NK-92 (cell line): ENCODE results near the gene CHCT1.

ENCODE experiments used
- DNase-seq: peaks from one replicate; lab custom pipeline; 2025; ENCODE audit not compliant: unreplicated experiment; lab: John Stamatoyannopoulos, UW

The CHCT1 gene

GRCh38 chr17:60439501-60439900 is 17.2 kb downstream of the CHCT1 start:
- no peak for DNase-seq

DNA sequence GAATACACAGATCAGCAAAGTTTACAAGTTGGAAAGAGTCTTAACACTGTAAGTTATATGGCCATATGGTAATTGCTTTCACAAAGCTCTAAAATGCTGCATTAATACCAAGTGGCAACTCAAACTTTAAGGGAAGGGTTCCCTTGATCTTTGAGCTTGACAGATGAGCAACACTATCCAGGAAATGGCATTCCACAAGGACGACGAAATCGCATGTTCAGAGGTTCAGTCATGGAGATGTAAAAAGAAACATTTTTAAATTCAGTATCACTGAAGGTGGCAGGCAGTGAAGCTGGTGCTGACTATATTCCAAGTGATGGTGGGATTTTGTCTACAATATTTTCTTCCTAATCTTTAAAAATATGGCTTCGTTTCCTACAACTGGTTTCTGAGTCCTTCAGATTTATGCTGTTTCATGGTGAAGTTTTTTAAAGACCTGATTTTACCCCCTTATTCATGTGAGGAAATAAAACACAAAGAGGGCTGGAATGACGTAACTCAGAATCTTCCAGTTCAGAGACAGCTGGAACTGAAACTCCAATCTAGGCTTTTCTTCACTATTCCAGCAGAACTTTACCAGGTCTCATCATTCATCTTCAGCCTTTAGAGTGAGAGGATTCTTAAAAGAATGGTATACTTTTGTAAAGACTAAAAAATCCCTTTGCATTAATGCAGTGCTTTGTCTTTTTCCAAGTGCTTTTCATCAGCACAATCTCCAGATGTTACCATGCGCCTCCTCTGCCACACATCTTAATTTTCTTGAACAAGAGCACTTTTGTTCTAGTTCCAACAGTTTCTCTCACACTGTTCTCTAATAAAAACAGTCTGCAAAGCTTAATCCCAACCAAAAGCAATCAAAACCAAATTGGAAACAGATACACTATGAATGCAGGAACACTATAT is 20.2 kb downstream of the CHCT1 start:
- no peak for DNase-seq

GRCh38 chr17:60443713-60444112 is 21.4 kb downstream of the CHCT1 start:
- DNase-seq: no peak

DNA sequence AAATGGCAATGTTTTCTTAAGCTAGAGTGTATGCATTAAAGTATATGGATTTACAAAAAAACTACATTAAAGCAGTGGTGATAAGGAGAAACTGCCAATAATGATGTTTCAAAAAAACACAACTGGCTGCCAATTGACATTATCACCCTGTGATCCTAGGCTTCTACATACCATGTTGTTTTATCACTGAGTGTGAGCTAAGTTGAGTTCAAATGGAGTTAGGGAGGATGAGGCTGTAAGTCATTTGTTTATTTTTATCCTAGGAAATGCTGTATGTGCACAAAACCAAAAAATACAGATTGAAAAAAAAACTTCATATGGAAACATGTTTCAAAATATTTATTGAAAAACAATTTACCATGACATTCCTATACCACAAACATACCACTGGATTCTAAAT is 22.9 kb downstream of the CHCT1 start:
- DNase-seq: no peak

DNA sequence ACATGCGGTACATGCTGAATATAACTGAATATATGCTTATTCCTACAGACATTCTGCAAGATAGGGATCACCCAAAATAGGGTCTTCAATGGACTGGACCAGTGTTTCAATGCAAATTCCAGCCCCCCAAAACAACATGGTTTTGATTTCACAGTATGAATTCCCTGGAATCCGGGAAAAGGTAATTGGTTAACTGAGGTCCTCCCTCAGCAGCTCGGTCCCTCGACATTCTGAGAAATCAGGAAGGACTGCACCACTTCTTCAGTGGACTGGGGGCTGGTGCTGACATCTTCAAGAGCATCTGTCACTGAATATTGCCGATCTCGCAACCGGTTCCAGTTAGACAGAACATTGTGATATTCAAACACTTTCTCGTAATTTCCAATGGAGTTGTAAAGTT is 25.1 kb downstream of the CHCT1 start:
- no peak for DNase-seq

DNA sequence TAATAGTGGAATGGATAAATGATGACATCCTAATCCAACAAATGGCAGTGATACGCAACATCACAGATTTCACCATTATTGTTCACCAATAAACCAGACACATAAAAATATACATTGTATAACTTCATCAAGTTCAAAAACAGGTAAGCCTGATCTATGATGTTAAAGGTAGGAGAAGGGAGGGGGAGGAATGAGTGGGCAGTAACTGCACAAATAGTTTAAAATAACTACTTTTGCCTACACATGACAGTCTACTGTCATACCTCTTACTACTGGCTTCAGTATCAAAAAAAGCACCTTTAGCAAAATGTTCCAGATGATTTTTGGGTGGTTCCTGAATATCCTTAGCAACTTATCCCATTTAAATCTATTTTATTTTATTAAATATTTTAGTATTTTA is 28.8 kb downstream of the CHCT1 start:
- no peak for DNase-seq

DNA sequence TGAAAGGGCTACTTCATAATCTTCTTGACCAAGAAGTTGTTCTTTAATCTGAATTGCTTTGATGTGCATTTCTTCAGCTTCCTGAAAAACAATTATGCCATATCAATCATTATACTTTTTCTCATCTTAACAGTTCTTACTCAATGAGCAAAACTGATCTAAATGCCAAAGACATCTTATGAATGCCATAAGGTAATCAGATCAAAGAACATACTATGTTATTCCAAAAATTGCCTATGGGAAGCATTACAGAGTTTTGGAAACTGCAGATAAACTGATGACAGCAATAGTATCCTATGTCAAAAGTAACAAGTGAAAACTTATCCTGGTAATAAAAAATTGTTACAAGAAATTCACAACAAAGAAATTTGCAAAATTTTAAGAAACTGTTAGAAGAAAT is 29.7 kb downstream of the CHCT1 start:
- no peak for DNase-seq

DNA sequence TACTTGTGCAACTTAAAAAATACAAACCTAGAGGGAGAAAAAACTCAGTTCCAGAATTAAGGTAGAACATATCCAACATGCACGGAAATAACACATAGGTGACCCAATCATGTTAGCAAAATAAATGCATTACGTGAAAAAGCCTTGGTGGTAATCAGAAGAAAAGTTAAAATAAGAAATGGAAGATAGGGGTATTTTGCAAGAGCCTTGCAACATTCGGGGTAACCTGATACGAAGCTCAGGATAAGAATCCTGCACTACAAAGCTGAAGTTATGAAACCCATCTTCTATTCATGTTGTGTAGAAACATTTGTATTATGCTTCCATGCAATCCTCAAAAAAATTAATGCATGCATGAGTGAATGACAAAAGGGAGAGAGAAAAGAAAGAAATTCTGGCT is 33.1 kb downstream of the CHCT1 start:
- no peak for DNase-seq

DNA sequence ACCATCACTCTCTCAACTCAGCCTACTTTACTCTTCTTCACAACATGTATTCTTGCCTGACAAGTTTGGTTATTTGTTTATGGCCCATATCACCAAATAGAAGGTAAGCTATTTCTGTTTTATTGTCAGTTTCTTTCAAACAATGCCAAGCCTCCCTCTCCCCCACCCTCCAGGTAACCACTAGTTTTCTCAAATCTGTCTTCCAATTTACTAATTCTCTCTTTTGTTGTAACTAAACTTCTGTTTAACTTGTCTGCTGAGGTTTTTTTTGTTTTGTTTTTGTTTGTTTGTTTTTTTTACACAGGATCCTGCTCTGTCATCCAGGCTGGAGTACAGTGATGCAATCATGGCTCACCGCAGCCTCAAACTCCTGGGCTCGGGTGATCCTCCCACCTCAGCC is 34.9 kb downstream of the CHCT1 start:
- no peak for DNase-seq

- no peak for DNase-seq
Measured at GRCh38 chr17:60461584-60461983, 39.3 kb downstream of the CHCT1 start.

- no peak for DNase-seq
Measured at GRCh38 chr17:60463157-60463835, 41.0 kb downstream of the CHCT1 start.

- no peak for DNase-seq
Measured at GRCh38 chr17:60464343-60464742, 42.1 kb downstream of the CHCT1 start.

DNA sequence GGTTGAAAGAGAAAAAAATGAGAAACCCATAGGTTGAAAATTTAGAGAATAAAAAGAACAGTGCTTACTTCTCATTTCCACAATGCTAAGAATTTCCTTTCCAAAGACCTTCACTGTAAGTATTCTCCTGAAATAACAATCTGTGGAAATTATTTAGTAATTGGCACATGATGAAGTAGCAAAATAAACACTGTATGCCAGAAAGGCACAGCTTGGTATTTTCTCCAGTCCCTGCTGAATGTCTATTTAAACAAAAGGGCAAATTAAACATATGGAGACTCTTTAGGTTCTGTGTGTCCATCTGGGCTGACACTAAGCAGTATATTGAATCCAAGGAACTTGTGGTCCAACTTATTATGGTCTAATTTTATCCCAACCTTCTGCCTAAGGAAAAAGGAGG is 46.1 kb downstream of the CHCT1 start:
- DNase-seq: no peak

GRCh38 chr17:60471451-60471850 is 49.2 kb downstream of the CHCT1 start:
- DNase-seq: no peak

GRCh38 chr17:60472449-60472848 is 50.2 kb downstream of the CHCT1 start:
- DNase-seq: no peak

DNA sequence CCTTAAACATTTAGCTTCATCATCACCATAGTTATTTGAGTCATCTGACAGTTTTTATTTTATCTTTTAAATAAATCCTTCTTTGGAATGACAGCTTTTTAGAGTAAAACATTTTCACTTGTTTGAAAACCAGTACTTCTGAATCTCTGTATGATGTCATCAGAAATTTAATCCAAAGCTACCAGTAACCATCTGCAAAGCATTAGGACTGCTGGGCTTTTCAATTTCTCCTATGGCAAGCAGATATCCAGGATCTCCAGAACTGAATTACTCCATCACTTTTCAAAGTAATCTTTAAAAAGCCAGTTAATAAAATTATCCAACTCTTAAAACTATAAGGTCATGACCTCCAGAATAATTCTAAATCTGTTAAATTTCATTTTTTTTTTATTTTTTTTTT is 51.5 kb downstream of the CHCT1 start:
- no peak for DNase-seq
